Activated T-cell treated with anti-CD3 and anti-CD28 coated beads, Interleukin-2, amount 50 U/mL, for 4 hours (primary cell): ENCODE data around the gene HRK. TPM values are rescaled to one million over a fixed set of nuclear protein-coding genes. Genes with fewer than 3 reads are reported as not detected.

Experiments
- ATAC-seq, 2 donors: fragments of 200-7000 bp; cut with Tn5 transposase; one replicate each; pipeline ENCODE4 v1.10.0; 2021
- DNase-seq: peaks from one replicate; pipeline ENCODE4 v3.0.0-alpha.2; 2020
- H3K27me3 Mint-ChIP-seq: one replicate; pipeline ENCODE4 v1.8.0; 2021; ENCODE audit warnings: low read depth, mixed read lengths
- H3K36me3 Mint-ChIP-seq: one replicate; pipeline ENCODE4 v1.8.0; 2022; ENCODE audit warnings: mixed read lengths; ENCODE audit not compliant: insufficient read depth
- H3K4me1 Mint-ChIP-seq: one replicate; pipeline ENCODE4 v1.8.0; 2021; ENCODE audit warnings: low read depth, mixed read lengths
- H3K4me3 Mint-ChIP-seq: one replicate; pipeline ENCODE4 v1.8.0; 2021; ENCODE audit warnings: mild to moderate bottlenecking, moderate library complexity, mixed read lengths
- H3K9me3 Mint-ChIP-seq: one replicate; pipeline ENCODE4 v1.8.0; 2021; ENCODE audit warnings: mixed read lengths
- total RNA-seq, 3 donors: library from RNA; stranded (reverse); gene quantifications; one replicate each; pipeline ENCODE4 v1.2.1, GENCODE V29; 2021

HRK gene
- total RNA-seq, 3 donors from 2014 or later = not detected

- H3K27me3 Mint-ChIP-seq = peaks cover 10% of the 10 kb centered on the region
- H3K4me1 Mint-ChIP-seq = peaks cover 6% of the 10 kb centered on the region
- ATAC-seq = no peak
- no peaks in the 10 kb centered on the region for H3K36me3 Mint-ChIP-seq
- DNase-seq = no peak
- no peak overlapping the region for H3K4me3 Mint-ChIP-seq
- no peaks in the 10 kb centered on the region for H3K9me3 Mint-ChIP-seq
Measured at GRCh38 chr12:116864371-116865160, 16.7 kb downstream of the HRK start.

GRCh38 chr12:116863275-116863767, 17.9 kb downstream of the HRK start:
- peaks cover 6% of the 10 kb centered on the region for H3K4me1 Mint-ChIP-seq
- no peak overlapping the region for H3K4me3 Mint-ChIP-seq
- no peak for DNase-seq
- peaks cover 14% of the 10 kb centered on the region for H3K27me3 Mint-ChIP-seq
- no peaks in the 10 kb centered on the region for H3K36me3 Mint-ChIP-seq
- no peaks in the 10 kb centered on the region for H3K9me3 Mint-ChIP-seq
- ATAC-seq = no peak

GRCh38 chr12:116862167-116862566, 19.1 kb downstream of the HRK start:
- Mint-ChIP-seq H3K9me3 (no peaks in the 10 kb centered on the region), H3K27me3 (peaks cover 24% of the 10 kb centered on the region), H3K4me3 (no peak overlapping the region), H3K36me3 (no peaks in the 10 kb centered on the region), H3K4me1 (peaks cover 6% of the 10 kb centered on the region)
- no peak for DNase-seq
- ATAC-seq = no peak

- Mint-ChIP-seq H3K27me3 (peaks cover 26% of the 10 kb centered on the region), H3K9me3 (no peaks in the 10 kb centered on the region), H3K36me3 (no peaks in the 10 kb centered on the region), H3K4me3 (no peak overlapping the region), H3K4me1 (peaks cover 6% of the 10 kb centered on the region)
- DNase-seq (no peak), ATAC-seq (peak in 1 of 2 donors; percentile 56)
Measured at GRCh38 chr12:116861320-116861719, 19.9 kb downstream of the HRK start.

GRCh38 chr12:116860263-116860662, 21.0 kb downstream of the HRK start:
- Mint-ChIP-seq H3K27me3 (peaks cover 33% of the 10 kb centered on the region), H3K36me3 (no peaks in the 10 kb centered on the region), H3K4me1 (peaks cover 6% of the 10 kb centered on the region), H3K4me3 (no peak overlapping the region), H3K9me3 (no peaks in the 10 kb centered on the region)
- ATAC-seq (no peak), DNase-seq (no peak)

GRCh38 chr12:116859079-116859478, 22.2 kb downstream of the HRK start:
- Mint-ChIP-seq H3K4me1 (peaks cover 6% of the 10 kb centered on the region), H3K9me3 (no peaks in the 10 kb centered on the region), H3K27me3 (peaks cover 35% of the 10 kb centered on the region), H3K4me3 (no peak overlapping the region), H3K36me3 (no peaks in the 10 kb centered on the region)
- ATAC-seq (no peak), DNase-seq (no peak)

GRCh38 chr12:116856729-116857128, 24.5 kb downstream of the HRK start:
- H3K27me3 Mint-ChIP-seq = peaks cover 33% of the 10 kb centered on the region
- no peak overlapping the region for H3K4me3 Mint-ChIP-seq
- DNase-seq = no peak

GRCh38 chr12:116855744-116856470, 25.3 kb downstream of the HRK start:
- ATAC-seq = no peak
- H3K27me3 Mint-ChIP-seq = peaks cover 32% of the 10 kb centered on the region
- no peak overlapping the region for H3K4me3 Mint-ChIP-seq
- H3K4me1 Mint-ChIP-seq = peaks cover 4% of the 10 kb centered on the region
- no peak for DNase-seq
- H3K9me3 Mint-ChIP-seq = no peaks in the 10 kb centered on the region
- no peaks in the 10 kb centered on the region for H3K36me3 Mint-ChIP-seq

More at GRCh38 chr12:116856729-116857128, 24.5 kb downstream of the HRK start:
- Mint-ChIP-seq H3K9me3 (no peaks in the 10 kb centered on the region), H3K4me1 (peaks cover 6% of the 10 kb centered on the region), H3K36me3 (no peaks in the 10 kb centered on the region)
- ATAC-seq = no peak

- DNase-seq = no peak
- H3K4me3 Mint-ChIP-seq = no peak overlapping the region
- peaks cover under 1% of the 10 kb centered on the region for H3K36me3 Mint-ChIP-seq
- H3K9me3 Mint-ChIP-seq = no peaks in the 10 kb centered on the region
- H3K27me3 Mint-ChIP-seq = peaks cover 27% of the 10 kb centered on the region
- no peaks in the 10 kb centered on the region for H3K4me1 Mint-ChIP-seq
- ATAC-seq = no peak
Measured at GRCh38 chr12:116853507-116853906, 27.7 kb downstream of the HRK start.

GRCh38 chr12:116852303-116852702, 28.9 kb downstream of the HRK start:
- Mint-ChIP-seq H3K4me1 (no peaks in the 10 kb centered on the region), H3K27me3 (peaks cover 17% of the 10 kb centered on the region), H3K9me3 (no peaks in the 10 kb centered on the region), H3K36me3 (peaks cover 6% of the 10 kb centered on the region), H3K4me3 (no peak overlapping the region)
- ATAC-seq = no peak
- no peak for DNase-seq

GRCh38 chr12:116849216-116849615, 32.0 kb downstream of the HRK start:
- Mint-ChIP-seq H3K36me3 (peaks cover 6% of the 10 kb centered on the region), H3K27me3 (peaks cover 4% of the 10 kb centered on the region), H3K4me1 (no peaks in the 10 kb centered on the region), H3K4me3 (no peak overlapping the region), H3K9me3 (no peaks in the 10 kb centered on the region)
- ATAC-seq (no peak), DNase-seq (no peak)

- no peaks in the 10 kb centered on the region for H3K27me3 Mint-ChIP-seq
- peaks cover under 1% of the 10 kb centered on the region for H3K9me3 Mint-ChIP-seq
- DNase-seq (no peak), ATAC-seq (no peak)
- no peaks in the 10 kb centered on the region for H3K4me1 Mint-ChIP-seq
- H3K36me3 Mint-ChIP-seq = peaks cover 6% of the 10 kb centered on the region
- H3K4me3 Mint-ChIP-seq = no peak overlapping the region
Measured at GRCh38 chr12:116843085-116843484, 38.2 kb downstream of the HRK start.

- Mint-ChIP-seq H3K36me3 (peaks cover 15% of the 10 kb centered on the region), H3K9me3 (peaks cover 3% of the 10 kb centered on the region), H3K27me3 (no peaks in the 10 kb centered on the region), H3K4me3 (no peak overlapping the region), H3K4me1 (no peaks in the 10 kb centered on the region)
- no peak for ATAC-seq
- no peak for DNase-seq
Measured at GRCh38 chr12:116839287-116839830, 41.9 kb downstream of the HRK start.

- H3K36me3 Mint-ChIP-seq = peaks cover 13% of the 10 kb centered on the region
- H3K9me3 Mint-ChIP-seq = peaks cover 3% of the 10 kb centered on the region
- H3K4me1 Mint-ChIP-seq = no peaks in the 10 kb centered on the region
- ATAC-seq (no peak), DNase-seq (no peak)
- H3K27me3 Mint-ChIP-seq = no peaks in the 10 kb centered on the region
- no peak overlapping the region for H3K4me3 Mint-ChIP-seq
Measured at GRCh38 chr12:116838365-116838764, 42.9 kb downstream of the HRK start.
